ENCODE results near the gene SCML2.
"Not testable (repeated sequence)": the region's sequence is repeated elsewhere in the genome, so short reads cannot be mapped to it uniquely, and the experiment has no call there.

The SCML2 gene

DNA sequence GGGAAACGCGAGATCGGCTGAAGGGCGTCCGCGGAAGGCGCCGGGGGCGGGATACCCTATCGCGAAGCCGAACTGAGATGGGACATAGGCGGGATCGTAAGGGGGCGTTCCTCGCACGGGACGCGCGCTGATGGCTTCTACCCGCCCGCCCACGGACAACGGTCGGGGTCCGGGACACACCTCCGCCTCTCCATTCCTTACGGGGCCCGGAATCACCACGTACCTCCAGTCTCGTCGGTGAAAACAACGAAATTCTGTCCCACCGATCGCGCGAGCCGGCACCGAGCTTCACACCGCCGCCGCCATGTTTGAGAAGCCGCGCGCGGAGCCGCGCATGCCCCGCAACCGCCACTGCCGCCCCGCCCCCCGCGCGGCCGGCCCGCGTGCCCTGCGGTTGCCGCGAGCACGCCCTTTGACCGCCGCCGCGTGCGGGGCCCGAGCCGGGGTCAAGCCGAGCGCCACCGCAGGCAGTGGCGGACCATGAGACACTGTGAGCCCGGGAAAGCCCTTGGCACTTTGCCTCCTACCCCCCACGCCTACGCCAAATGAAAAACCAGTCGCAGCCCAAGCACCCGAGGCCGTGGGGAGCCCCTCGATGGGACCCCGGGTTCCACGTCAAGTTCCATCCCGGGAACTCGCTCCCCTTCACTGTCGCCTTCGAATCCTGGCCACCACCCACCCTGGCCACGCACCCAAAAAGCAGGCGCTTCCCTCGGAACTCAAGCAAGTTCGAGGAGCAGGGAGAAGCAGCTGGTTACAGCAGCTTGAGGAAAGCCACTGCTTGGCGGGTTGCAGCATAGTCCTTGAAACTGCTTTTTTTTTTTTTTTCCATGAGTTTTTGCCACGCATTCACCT lies at the start of gene SCML2:
Gene SCML2 (minus strand): TSS at position 320 of the 855 bp plus-strand sequence. CDS start 20,617 bp downstream, outside the sequence.
- DNase-seq (ENCODE audit: extremely low spot score), result peak; percentile 25
- POLR2A ChIA-PET, result no interaction called here
- TF ChIP-seq, protein P1, sequence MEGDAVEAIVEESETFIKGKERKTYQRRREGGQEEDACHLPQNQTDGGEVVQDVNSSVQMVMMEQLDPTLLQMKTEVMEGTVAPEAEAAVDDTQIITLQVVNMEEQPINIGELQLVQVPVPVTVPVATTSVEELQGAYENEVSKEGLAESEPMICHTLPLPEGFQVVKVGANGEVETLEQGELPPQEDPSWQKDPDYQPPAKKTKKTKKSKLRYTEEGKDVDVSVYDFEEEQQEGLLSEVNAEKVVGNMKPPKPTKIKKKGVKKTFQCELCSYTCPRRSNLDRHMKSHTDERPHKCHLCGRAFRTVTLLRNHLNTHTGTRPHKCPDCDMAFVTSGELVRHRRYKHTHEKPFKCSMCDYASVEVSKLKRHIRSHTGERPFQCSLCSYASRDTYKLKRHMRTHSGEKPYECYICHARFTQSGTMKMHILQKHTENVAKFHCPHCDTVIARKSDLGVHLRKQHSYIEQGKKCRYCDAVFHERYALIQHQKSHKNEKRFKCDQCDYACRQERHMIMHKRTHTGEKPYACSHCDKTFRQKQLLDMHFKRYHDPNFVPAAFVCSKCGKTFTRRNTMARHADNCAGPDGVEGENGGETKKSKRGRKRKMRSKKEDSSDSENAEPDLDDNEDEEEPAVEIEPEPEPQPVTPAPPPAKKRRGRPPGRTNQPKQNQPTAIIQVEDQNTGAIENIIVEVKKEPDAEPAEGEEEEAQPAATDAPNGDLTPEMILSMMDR (IDR thresholded peaks at IDR 0.05; ENCODE audit: control extremely low read depth, extremely low read depth, low read depth, missing control alignments), result no peak
- CTCF ChIA-PET, result no interaction called here

DNA sequence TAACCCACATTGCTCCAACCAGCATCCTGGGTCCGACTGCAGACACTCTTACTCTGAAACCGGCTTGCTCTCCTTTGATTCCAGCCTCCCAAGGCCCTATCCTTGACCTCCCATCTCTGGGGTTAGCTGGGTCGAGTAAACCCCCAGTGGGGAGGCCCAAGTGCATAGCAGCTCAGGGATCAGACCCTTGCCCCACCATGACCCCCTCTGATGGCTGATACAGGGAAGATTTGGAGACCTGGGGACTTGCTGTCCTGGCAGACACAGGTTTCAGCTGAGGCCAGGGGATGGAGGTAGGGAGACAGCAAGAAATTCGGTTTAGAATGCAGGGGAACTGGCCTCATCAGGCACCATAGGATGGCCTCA lies 47.3 kb upstream of the SCML2 start:
- TF ChIP-seq, protein P1 (IDR thresholded peaks at IDR 0.05; ENCODE audit: control extremely low read depth, extremely low read depth, low read depth, missing control alignments), result no peak
- POLR2A ChIA-PET, result no interaction called here
- no peak for DNase-seq (ENCODE audit: extremely low spot score)
- CTCF ChIA-PET, result interaction anchor here (1.8 to 2.1 kb wide), 2 partner anchors 8 to 932 kb away, joined by 8 to 9 read pairs; no protein-coding TSS in a partner anchor

DNA sequence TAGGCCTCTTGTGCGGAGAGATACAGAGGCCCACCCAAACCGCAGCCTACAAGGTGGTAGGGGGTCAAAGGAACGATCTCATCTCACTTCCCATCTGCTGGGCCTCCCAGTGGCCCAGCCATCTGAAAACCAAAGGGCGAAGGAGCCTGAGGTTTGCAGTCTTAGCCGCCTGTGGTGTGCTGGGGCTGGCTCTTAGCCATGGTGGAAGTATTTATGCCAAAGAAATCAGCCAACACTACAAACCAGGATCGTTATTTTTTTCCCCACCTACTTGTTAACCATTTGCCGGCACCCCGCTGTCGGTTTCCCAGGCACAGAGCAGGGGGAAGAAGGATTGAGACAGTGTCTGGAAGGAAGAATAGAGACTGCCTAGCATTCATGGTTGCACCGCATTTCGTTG lies 40.0 kb upstream of the SCML2 start:
- ChIA-PET POLR2A (no interaction called here), CTCF (no interaction called here)
- DNase-seq (ENCODE audit: extremely low spot score), result no peak
- TF ChIP-seq, protein P1 (IDR thresholded peaks at IDR 0.05; ENCODE audit: control extremely low read depth, extremely low read depth, low read depth, missing control alignments), result no peak

DNA sequence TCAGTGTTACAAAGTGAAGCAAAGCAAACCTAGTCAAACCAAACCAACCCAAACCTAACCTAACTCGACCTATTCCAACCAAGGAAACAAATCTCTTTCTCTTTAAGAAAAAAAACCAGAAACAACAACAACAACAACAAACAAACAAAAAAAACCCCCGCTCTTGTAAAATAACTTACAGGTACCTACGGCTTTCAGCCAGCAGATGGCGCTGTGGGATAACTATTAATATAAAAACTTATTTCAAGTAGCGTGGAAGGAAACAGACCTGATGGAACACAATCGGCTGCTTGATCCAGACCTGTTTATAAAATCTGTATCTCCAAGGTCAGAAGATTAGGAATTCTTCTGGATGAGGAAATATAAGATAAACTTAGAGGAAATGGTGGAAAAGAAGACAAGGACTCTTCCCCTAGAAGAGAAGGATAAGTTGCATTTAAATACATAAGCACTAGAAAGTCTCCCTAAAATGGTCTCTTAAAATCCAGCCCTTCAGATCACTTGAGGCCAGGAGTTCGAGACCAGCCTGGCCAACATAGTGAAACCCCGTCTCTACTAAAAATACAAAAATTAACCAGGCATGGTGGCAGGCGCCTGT lies 36.6 kb upstream of the SCML2 start:
- POLR2A ChIA-PET, result no interaction called here
- TF ChIP-seq, protein P1 (IDR thresholded peaks at IDR 0.05; ENCODE audit: control extremely low read depth, extremely low read depth, low read depth, missing control alignments), result peak; percentile 24
- CTCF ChIA-PET, result interaction anchor here (1.2 to 1.5 kb wide), 2 partner anchors 30 to 942 kb away, joined by 3 read pairs; no protein-coding TSS in a partner anchor
- DNase-seq (ENCODE audit: extremely low spot score), result peak; percentile 42

DNA sequence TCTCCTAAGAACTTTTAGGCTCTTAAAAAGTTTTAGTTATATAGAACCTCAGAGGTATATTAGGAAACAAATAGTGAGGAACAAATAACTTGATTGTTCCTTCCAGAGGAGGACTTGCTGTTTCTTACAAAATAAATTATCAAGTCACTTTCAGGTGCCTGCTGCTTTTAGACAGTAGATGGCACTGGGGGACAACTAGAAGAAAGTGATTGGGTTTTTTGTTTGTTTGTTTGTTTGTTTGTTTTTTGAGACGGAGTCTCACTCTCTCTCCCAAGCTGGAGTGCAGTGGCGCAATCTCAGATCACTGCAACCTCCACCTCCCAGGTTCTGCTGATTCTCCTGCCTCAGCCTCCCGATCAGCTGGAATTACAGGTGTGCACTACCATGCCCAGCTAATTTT lies 35.5 kb upstream of the SCML2 start:
- POLR2A ChIA-PET, result no interaction called here
- TF ChIP-seq, protein P1 (IDR thresholded peaks at IDR 0.05; ENCODE audit: control extremely low read depth, extremely low read depth, low read depth, missing control alignments), result no peak
- CTCF ChIA-PET, result interaction anchor here (1.0 to 1.2 kb wide), 2 partner anchors 943 to 944 kb away, joined by 3 to 4 read pairs; no protein-coding TSS in a partner anchor
- no peak for DNase-seq (ENCODE audit: extremely low spot score)

DNA sequence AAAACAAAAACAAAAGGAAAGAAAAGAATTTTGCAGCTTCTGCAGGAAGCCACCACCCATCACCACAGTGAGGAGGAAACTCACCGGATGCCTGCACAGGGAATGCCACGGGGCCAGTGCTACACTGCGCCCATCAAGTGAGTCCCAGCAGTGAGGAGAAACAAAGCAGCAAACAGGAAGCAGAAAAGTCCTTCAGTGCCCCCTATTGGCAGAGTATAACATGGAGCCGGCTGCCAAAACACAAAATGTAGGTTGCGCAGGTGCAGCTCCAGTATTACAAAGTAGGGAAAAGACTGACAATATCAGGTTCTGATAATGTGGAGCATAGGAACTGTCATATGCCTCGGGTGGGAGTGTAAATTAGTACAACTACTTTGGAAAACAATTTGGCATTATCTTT lies 23.3 kb upstream of the SCML2 start:
- no peak for DNase-seq (ENCODE audit: extremely low spot score)
- POLR2A ChIA-PET, result no interaction called here
- CTCF ChIA-PET, result interaction anchor here (0.8 to 3.0 kb wide), 5 partner anchors 9 to 956 kb away, joined by 3 to 12 read pairs (median 4); no protein-coding TSS in a partner anchor

DNA sequence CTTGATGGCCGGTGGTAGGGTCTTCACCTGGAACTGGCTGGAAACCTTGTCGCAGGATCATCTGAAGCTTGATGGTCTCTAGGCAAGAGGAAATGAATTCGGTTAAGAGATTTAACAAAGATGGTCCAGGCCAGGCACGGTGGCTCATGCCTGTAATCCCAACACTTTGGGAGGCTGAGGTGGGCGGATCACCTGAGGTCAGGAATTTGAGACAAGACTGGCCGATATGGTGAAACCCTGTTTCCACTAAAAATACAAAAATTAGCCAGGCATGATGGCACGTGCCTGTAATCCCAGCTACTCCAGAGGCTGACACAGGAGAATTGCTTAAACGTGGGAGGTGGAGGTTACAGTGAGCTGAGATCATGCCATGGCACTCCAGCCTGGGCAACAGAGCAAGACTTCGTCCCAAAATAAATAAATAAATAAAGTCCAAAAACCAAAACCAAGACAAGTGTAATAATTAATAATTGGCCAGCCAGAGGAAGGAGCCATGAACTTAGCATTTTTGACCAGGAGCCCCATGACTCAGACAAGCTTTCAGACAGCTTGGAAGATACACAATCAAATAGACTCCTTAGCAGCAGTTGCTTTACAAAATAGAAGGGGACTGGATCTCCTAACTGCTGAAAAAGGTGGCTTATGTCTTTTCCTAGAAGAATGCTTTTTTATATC lies 20.8 kb upstream of the SCML2 start:
- CTCF ChIA-PET; DNase-seq (ENCODE audit: extremely low spot score); POLR2A ChIA-PET: not testable (repeated sequence)

More for the DNA sequence above, 23.3 kb upstream of the SCML2 start:
- TF ChIP-seq, protein P1 (IDR thresholded peaks at IDR 0.05; ENCODE audit: control extremely low read depth, extremely low read depth, low read depth, missing control alignments), result peak; percentile 37

DNA sequence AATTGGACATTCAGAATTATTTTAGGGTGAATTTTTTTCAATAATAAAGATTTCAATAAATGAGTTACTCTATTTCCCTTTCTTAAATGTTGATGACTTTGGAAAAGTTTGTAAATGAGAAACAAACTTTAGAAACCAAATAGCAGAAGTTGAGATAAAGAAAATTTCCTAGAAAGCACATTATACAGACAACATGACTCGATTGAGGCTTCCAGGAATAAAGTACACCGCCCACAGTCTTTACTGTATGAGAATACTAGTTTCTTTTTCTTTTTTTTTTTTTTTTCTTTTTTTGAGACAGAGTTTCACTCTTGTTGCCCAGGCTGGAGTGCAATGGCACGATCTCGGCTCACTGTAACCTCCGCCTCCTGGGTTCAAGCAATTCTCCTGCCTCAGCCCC lies 14.6 kb upstream of the SCML2 start:
- CTCF ChIA-PET; DNase-seq (ENCODE audit: extremely low spot score); POLR2A ChIA-PET: not testable (repeated sequence)

Data from GM10248 (cell line).